IMR-90 (cell line): Measurements from ENCODE around the gene ENPP6. TPM values are rescaled to one million over a fixed set of nuclear protein-coding genes. Genes with fewer than 3 reads are reported as not detected.

Experiments
- ATAC-seq: fragments of 200-7000 bp; cut with Tn5 transposase; 2 replicates; pipeline ENCODE4 v1.9.1; 2020; ENCODE audit warnings: low read depth, mild to moderate bottlenecking, moderate library complexity
- BruUV-seq: library from RNA; stranded (reverse); fragments of 400-500 nt; replicated peaks from 2 replicates; lab custom pipeline; 2021; lab: Mats Ljungman, UMichigan
- CTCF ChIA-PET: fragments of 300-600 bp; formaldehyde crosslinking; extraction: SDS; loops from one replicate; lab custom pipeline; 2021; ENCODE audit warnings: antibody characterized with exemption; lab: Yijun Ruan, JAX
- POLR2A ChIA-PET: fragments of 300-600 bp; sonication (Branson Sonifier 250); formaldehyde crosslinking; loops from one replicate; lab custom pipeline; 2022; ENCODE audit warnings: antibody characterized with exemption; ENCODE audit not compliant: unreplicated experiment; lab: Charles Lee
- DNase-seq: peaks from one replicate; pipeline ENCODE4 v3.0.0; 2013
- H2AFZ ChIP-seq: replicated peaks from 2 replicates; pipeline ENCODE3; 2013; ENCODE audit warnings: low read length, mild to moderate bottlenecking; ENCODE audit not compliant: poor library complexity
- H2AK5ac ChIP-seq: 2 replicates; pipeline ENCODE4 v1.6.1; 2013; ENCODE audit warnings: low read depth, low read length, inconsistent platforms
- H2AK9ac ChIP-seq: replicated peaks from 2 replicates; pipeline ENCODE3; 2013; ENCODE audit warnings: mild to moderate bottlenecking, low read depth, low read length, moderate library complexity; ENCODE audit not compliant: poor library complexity
- H2BK120ac ChIP-seq: 2 replicates; pipeline ENCODE4 v1.6.1; 2013; ENCODE audit warnings: low read depth, low read length, inconsistent platforms
- H2BK15ac ChIP-seq: 3 replicates; pipeline ENCODE4 v1.6.1; 2013; ENCODE audit warnings: low read depth, low read length, inconsistent platforms
- H2BK20ac ChIP-seq: 2 replicates; pipeline ENCODE4 v1.6.1; 2013; ENCODE audit warnings: low read depth, mild to moderate bottlenecking, inconsistent platforms, low read length, moderate library complexity
- H2BK5ac ChIP-seq: 2 replicates; pipeline ENCODE4 v1.6.1; 2013; ENCODE audit warnings: mild to moderate bottlenecking, low read depth, low read length, inconsistent platforms; ENCODE audit not compliant: poor library complexity, severe bottlenecking
- H3K14ac ChIP-seq: replicated peaks from 2 replicates; pipeline ENCODE4 v1.6.1; 2013; ENCODE audit warnings: low read depth, low read length, inconsistent platforms
- H3K18ac ChIP-seq: 2 replicates; pipeline ENCODE4 v1.6.1; 2013; ENCODE audit warnings: low read depth, low read length, control low read depth
- H3K23ac ChIP-seq: 2 replicates; pipeline ENCODE4 v1.6.1; 2013; ENCODE audit warnings: low read depth, low read length, inconsistent platforms
- H3K27ac ChIP-seq: 2 replicates; pipeline ENCODE4 v1.5.1; 2013; ENCODE audit warnings: mild to moderate bottlenecking, control low read depth, low read length; ENCODE audit not compliant: insufficient read depth
- H3K27me3 ChIP-seq: 2 replicates; pipeline ENCODE4 v1.6.1; 2013; ENCODE audit warnings: low read length; ENCODE audit not compliant: control insufficient read depth, insufficient read depth
- H3K36me3 ChIP-seq: 2 replicates; pipeline ENCODE4 v1.6.1; 2013; ENCODE audit warnings: low read length, mixed read lengths; ENCODE audit not compliant: control insufficient read depth, insufficient read depth
- H3K4ac ChIP-seq: 2 replicates; pipeline ENCODE4 v1.6.1; 2013; ENCODE audit warnings: low read depth, low read length, inconsistent platforms
- H3K4me1 ChIP-seq: 2 replicates; pipeline ENCODE4 v1.6.1; 2013; ENCODE audit warnings: low read length, mixed read lengths; ENCODE audit not compliant: control insufficient read depth, insufficient read depth
- H3K4me2 ChIP-seq: 2 replicates; pipeline ENCODE4 v1.6.1; 2013; ENCODE audit warnings: low read depth, mild to moderate bottlenecking, control low read depth, low read length, moderate library complexity
- H3K4me3 ChIP-seq: 2 replicates; pipeline ENCODE4 v1.5.1; 2013; ENCODE audit warnings: low read depth, mild to moderate bottlenecking, control low read depth, low read length, moderate library complexity; ENCODE audit not compliant: insufficient read depth
- H3K56ac ChIP-seq: 2 replicates; pipeline ENCODE4 v1.6.1; 2013; ENCODE audit warnings: low read length, inconsistent platforms; ENCODE audit not compliant: insufficient read depth; ENCODE audit errors: extremely low read depth
- H3K79me1 ChIP-seq, 2 experiments: 2 replicates each; pipeline ENCODE4 v1.6.1; 2013; ENCODE audit warnings: low read length in 2 of 2, inconsistent platforms in 1 of 2, low read depth in 1 of 2
- H3K9ac ChIP-seq: 2 replicates; pipeline ENCODE4 v1.6.1; 2013; ENCODE audit warnings: low read depth, low read length, control low read depth
- H3K9me1 ChIP-seq: 2 replicates; pipeline ENCODE4 v1.6.1; 2013; ENCODE audit warnings: low read length, inconsistent platforms; ENCODE audit not compliant: insufficient read depth
- H3K9me3 ChIP-seq: 2 replicates; pipeline ENCODE4 v1.6.1; 2013; ENCODE audit warnings: low read length; ENCODE audit not compliant: control insufficient read depth, insufficient read depth
- H4K20me1 ChIP-seq: 2 replicates; pipeline ENCODE4 v1.6.1; 2013; ENCODE audit warnings: low read length, inconsistent platforms; ENCODE audit not compliant: insufficient read depth
- H4K5ac ChIP-seq: 2 replicates; pipeline ENCODE4 v1.6.1; 2013; ENCODE audit warnings: mild to moderate bottlenecking, low read depth, low read length, control low read depth
- H4K8ac ChIP-seq, 2 experiments: 2 replicates each; pipeline ENCODE4 v1.6.1; 2013; ENCODE audit warnings: low read depth in 2 of 2, low read length in 2 of 2, control low read depth in 1 of 2, inconsistent platforms in 1 of 2
- H4K91ac ChIP-seq: 2 replicates; pipeline ENCODE4 v1.6.1; 2013; ENCODE audit warnings: low read depth, low read length, inconsistent platforms; ENCODE audit not compliant: insufficient read depth
- BHLHE40 ChIP-seq: fragments of 150-350 bp; IDR thresholded peaks from 2 replicates; pipeline ENCODE4 v1.6.1; 2016; ENCODE audit warnings: mild to moderate bottlenecking, low read depth, low read length
- CEBPB ChIP-seq: IDR thresholded peaks from 2 replicates; pipeline ENCODE4 v1.6.1; 2012; ENCODE audit warnings: low read depth, low read length, improper control_type of control experiment
- ELK1 ChIP-seq: fragments of 150-350 bp; IDR thresholded peaks from 2 replicates; pipeline ENCODE4 v1.6.1; 2016; ENCODE audit warnings: low read depth, mild to moderate bottlenecking, low read length, moderate library complexity, borderline replicate concordance
- FOS ChIP-seq: fragments of 150-350 bp; IDR thresholded peaks from 2 replicates; pipeline ENCODE4 v1.6.1; 2016; ENCODE audit warnings: low read depth, low read length
- MAFK ChIP-seq: IDR thresholded peaks from 2 replicates; pipeline ENCODE4 v1.6.1; 2012; ENCODE audit warnings: low read depth, low read length, improper control_type of control experiment
- MXI1 ChIP-seq: IDR thresholded peaks from 2 replicates; pipeline ENCODE4 v1.6.1; 2012; ENCODE audit warnings: low read depth, mild to moderate bottlenecking, low read length, moderate library complexity, borderline replicate concordance
- NFE2L2 ChIP-seq: fragments of 150-350 bp; IDR thresholded peaks from 2 replicates; pipeline ENCODE4 v1.6.1; 2016; ENCODE audit warnings: low read depth, mild to moderate bottlenecking, low read length
- RAD21 ChIP-seq: IDR thresholded peaks from 2 replicates; pipeline ENCODE4 v1.6.1; 2012; ENCODE audit warnings: low read length, improper control_type of control experiment
- RFX5 ChIP-seq: IDR thresholded peaks from 2 replicates; pipeline ENCODE4 v1.8.0; 2012; ENCODE audit warnings: low read depth, mild to moderate bottlenecking, low read length, moderate library complexity
- SMC3 ChIP-seq: fragments of 150-350 bp; IDR thresholded peaks from 2 replicates; pipeline ENCODE4 v1.6.1; 2016; ENCODE audit warnings: low read depth, mild to moderate bottlenecking, antibody characterized with exemption, low read length, moderate library complexity
- USF2 ChIP-seq: fragments of 150-350 bp; IDR thresholded peaks from 2 replicates; pipeline ENCODE4 v1.6.1; 2017; ENCODE audit warnings: mild to moderate bottlenecking, antibody characterized with exemption, low read length, low read depth
- WGBS, 2 experiments: methylation state at CpG; one replicate each; pipeline versions ENCODE4 v1.1.5 to v1.1.7; 2013; ENCODE audit warnings: missing lambda C conversion rate in 2 of 2; ENCODE audit not compliant: insufficient read length in 1 of 2; ENCODE audit errors: extremely low coverage in 2 of 2; 5-methylcytosine and 5-hydroxymethylcytosine counted together
- dilution Hi-C: fragments of 300-500 bp; cut with HindIII; formaldehyde crosslinking; loops from one replicate; pipeline ENCODE4 v1.14.3; 2018; ENCODE audit warnings: low sequenced_read_pairs; ENCODE audit not compliant: unreplicated experiment
- in situ Hi-C: fragments of 300-500 bp; cut with MboI; formaldehyde crosslinking; loops from 3 replicates; pipeline ENCODE4 v1.14.3; 2019; ENCODE audit warnings: low sequenced_read_pairs, inconsistent platforms, mixed read lengths
- intact Hi-C: fragments of 100-400 bp; cut with micrococcal nuclease; formaldehyde crosslinking; loops from 2 replicates; pipeline ENCODE4 v1.10.0; 2022
- polyA plus RNA-seq, 3 experiments: library from polyadenylated mRNA; depleted of rRNA; stranded (reverse); fragments of >200 nt; gene quantifications; 2 replicates each; pipeline ENCODE4 v1.2.3, GENCODE V29; 2012; ENCODE audit warnings: low replicate concordance in 1 of 3
- total RNA-seq: library from RNA; depleted of rRNA; stranded (reverse); fragments of >200 nt; gene quantifications from 2 replicates; pipeline ENCODE4 v1.2.3, GENCODE V29; 2012
- TF ChIP-seq, protein P1 (sequence below): conservative IDR thresholded peaks from 2 replicates; pipeline ENCODE4 v1.5.1; 2012; ENCODE audit warnings: mild to moderate bottlenecking, low read depth, low read length, improper control_type of control experiment

Gene ENPP6
- total and polyA plus RNA-seq, 2 of the 4 experiments (the other 2 are of a cell fraction), result not detected

DNA sequence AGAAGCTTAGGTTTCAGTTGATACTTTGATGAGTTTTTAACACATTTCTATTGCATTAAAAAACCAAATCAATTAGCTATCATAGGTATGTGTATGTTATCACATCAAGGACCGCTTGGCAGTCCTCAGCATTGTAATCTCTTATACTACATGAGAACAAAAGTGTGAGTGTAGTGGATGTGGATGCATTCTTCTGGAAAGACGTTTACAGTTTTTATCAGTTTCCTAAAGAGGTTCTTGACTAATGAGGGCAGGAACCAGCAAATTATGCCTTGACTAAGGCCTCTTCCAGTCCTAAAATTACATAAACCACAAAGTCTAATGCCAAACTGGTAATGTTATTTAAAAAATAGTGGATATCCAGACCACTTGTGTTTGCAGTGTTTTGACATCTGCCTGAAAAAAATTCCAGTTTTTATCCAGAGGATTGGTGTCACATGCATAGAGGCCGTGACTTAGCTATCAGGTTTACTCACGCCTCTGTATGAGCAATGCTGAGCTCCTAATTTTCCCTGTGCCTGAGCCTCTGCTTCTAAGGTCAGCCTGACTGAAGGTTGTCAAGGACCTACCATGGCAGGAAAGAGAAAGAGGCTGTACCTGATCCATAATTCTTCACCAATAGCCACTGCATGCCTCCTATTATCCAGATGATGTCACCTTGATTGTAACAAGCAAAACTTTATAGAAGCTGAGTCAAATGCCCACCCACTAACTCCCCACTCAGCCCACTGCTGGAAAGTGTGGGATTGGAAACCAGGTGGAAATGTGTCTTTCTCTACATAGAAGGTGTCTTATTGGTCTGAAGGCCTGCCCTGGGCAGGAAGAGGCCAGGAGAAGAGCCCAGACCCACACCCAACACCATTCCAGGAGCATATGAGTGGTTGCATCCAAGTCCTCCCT lies 68.7 kb downstream of the ENPP6 start:
- no peaks in the 10 kb centered on the region for H3K36me3 ChIP-seq
- H4K20me1 ChIP-seq, result no peaks in the 10 kb centered on the region
- H3K4me3 ChIP-seq, result no peak overlapping the region
- no peak overlapping the region for H3K56ac ChIP-seq
- H3K79me1 ChIP-seq, result no peaks in the 10 kb centered on the region
- no peak for DNase-seq
- H3K9ac ChIP-seq, result no peak overlapping the region
- no peak overlapping the region for H3K4ac ChIP-seq
- no peak overlapping the region for H2AK9ac ChIP-seq
- no peak overlapping the region for H2BK5ac ChIP-seq
- TF ChIP-seq USF2, result no peak
- no peak for TF ChIP-seq RAD21
- no peak for TF ChIP-seq NFE2L2
- TF ChIP-seq SMC3, result no peak
- TF ChIP-seq FOS, result no peak
- no peak for TF ChIP-seq BHLHE40
- TF ChIP-seq RFX5, result no peak
- no peak for TF ChIP-seq CEBPB
- TF ChIP-seq ELK1, result no peak
- TF ChIP-seq MAFK, result no peak
- TF ChIP-seq, protein P1, sequence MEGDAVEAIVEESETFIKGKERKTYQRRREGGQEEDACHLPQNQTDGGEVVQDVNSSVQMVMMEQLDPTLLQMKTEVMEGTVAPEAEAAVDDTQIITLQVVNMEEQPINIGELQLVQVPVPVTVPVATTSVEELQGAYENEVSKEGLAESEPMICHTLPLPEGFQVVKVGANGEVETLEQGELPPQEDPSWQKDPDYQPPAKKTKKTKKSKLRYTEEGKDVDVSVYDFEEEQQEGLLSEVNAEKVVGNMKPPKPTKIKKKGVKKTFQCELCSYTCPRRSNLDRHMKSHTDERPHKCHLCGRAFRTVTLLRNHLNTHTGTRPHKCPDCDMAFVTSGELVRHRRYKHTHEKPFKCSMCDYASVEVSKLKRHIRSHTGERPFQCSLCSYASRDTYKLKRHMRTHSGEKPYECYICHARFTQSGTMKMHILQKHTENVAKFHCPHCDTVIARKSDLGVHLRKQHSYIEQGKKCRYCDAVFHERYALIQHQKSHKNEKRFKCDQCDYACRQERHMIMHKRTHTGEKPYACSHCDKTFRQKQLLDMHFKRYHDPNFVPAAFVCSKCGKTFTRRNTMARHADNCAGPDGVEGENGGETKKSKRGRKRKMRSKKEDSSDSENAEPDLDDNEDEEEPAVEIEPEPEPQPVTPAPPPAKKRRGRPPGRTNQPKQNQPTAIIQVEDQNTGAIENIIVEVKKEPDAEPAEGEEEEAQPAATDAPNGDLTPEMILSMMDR, result no peak
- TF ChIP-seq MXI1, result no peak
- CTCF ChIA-PET, result no interaction called here
- H3K27me3 ChIP-seq, result peaks cover 3% of the 10 kb centered on the region; the same call in 1 of the 2 replicates
- H2AFZ ChIP-seq, result no peak overlapping the region
- WGBS, 2 experiments, result 37% methylated on average over 2 of the region's 4 CpGs; no CpG with 5 or more reads in 1 of the 2 experiments
- no peaks in the 10 kb centered on the region for H3K9me3 ChIP-seq
- no peak overlapping the region; the same call in 1 of the 2 replicates for H3K18ac ChIP-seq
- no peak overlapping the region for H2BK20ac ChIP-seq
- no peaks in the 10 kb centered on the region for H3K9me1 ChIP-seq
- no peaks in the 10 kb centered on the region for H3K4me1 ChIP-seq
- no TSS peak for BruUV-seq
- H3K4me2 ChIP-seq, result no peak overlapping the region; the same call in 1 of the 2 replicates
- no peak overlapping the region for H3K14ac ChIP-seq
- no peak overlapping the region for H2BK15ac ChIP-seq
- H2AK5ac ChIP-seq, result no peak overlapping the region
- no peak overlapping the region for H3K23ac ChIP-seq
- no peak overlapping the region for H3K27ac ChIP-seq
- intact Hi-C loops, result no loop called here
- in situ Hi-C loops, result no loop called here
- no peak for ATAC-seq
- H4K91ac ChIP-seq, result no peak overlapping the region
- no peak overlapping the region; the same call in 1 of the 2 replicates for H4K5ac ChIP-seq
- dilution Hi-C loops, result no loop called here
- no peak overlapping the region for H4K8ac ChIP-seq
- no peak overlapping the region for H2BK120ac ChIP-seq
- POLR2A ChIA-PET, result no interaction called here
